Measurements from ENCODE around the gene DCLRE1C. TPM values are rescaled to one million over a fixed set of nuclear protein-coding genes. Genes with fewer than 3 reads are reported as not detected.

The DCLRE1C gene
- total and polyA plus RNA-seq, 4 donors: 0.93 to 9.9 (median 3.1) TPM

DNA sequence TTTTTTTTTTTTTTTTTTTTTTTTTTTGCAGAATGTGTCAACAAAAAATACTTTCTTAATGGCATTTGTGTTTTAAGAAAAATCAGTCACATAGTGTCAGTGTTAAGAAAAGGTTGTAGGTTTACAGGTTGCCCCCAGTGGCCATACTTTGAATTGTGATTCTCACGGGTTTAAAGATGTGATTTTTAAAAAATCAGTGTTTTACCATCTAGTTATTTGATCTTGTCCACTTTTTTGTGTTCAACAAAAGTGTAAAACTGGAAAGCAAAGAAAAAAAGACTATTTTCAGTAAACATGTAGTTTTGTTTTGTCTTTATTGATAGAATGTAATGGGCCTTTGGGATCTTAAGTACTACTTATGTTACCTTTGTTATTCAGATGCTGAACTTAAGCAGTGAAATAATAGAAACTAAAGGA, 49.6 kb downstream of the DCLRE1C start:
- H3K4me3 ChIP-seq (ENCODE audit: low read depth in 1 of 3, low read length in 3 of 3): no peak overlapping the region
- H3K9me3 ChIP-seq (ENCODE audit: control insufficient read depth in 4 of 4, low read length in 3 of 4): no peaks in the 10 kb centered on the region
- WGBS: 45% methylated on average over 1 of the region's 1 CpG
- no peaks in the 10 kb centered on the region for H3K4me1 ChIP-seq (ENCODE audit: control insufficient read depth in 4 of 4, insufficient read depth in 4 of 4, low read length in 3 of 4)
- H3K9ac ChIP-seq (ENCODE audit: low read depth in 1 of 2, low read length in 2 of 2): no peak overlapping the region
- peaks cover 0 to 11% (median 7%) of the 10 kb centered on the region in 4 donors for H3K36me3 ChIP-seq (ENCODE audit: control insufficient read depth in 4 of 4, insufficient read depth in 3 of 4, low read depth in 1 of 4, low read length in 3 of 4)
- no peaks in the 10 kb centered on the region for H3K27me3 ChIP-seq (ENCODE audit: control insufficient read depth in 4 of 4, insufficient read depth in 4 of 4, low read length in 3 of 4)
- TF ChIP-seq HNF4G (IDR thresholded peaks at IDR 0.05): no peak
- no peak for TF ChIP-seq FOXA1 (IDR thresholded peaks at IDR 0.05)
- TF ChIP-seq, protein P1, sequence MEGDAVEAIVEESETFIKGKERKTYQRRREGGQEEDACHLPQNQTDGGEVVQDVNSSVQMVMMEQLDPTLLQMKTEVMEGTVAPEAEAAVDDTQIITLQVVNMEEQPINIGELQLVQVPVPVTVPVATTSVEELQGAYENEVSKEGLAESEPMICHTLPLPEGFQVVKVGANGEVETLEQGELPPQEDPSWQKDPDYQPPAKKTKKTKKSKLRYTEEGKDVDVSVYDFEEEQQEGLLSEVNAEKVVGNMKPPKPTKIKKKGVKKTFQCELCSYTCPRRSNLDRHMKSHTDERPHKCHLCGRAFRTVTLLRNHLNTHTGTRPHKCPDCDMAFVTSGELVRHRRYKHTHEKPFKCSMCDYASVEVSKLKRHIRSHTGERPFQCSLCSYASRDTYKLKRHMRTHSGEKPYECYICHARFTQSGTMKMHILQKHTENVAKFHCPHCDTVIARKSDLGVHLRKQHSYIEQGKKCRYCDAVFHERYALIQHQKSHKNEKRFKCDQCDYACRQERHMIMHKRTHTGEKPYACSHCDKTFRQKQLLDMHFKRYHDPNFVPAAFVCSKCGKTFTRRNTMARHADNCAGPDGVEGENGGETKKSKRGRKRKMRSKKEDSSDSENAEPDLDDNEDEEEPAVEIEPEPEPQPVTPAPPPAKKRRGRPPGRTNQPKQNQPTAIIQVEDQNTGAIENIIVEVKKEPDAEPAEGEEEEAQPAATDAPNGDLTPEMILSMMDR (IDR thresholded peaks at IDR 0.05; ENCODE audit: low read depth, low read length, missing input control): peak; percentile 47
- TF ChIP-seq SP1 (IDR thresholded peaks at IDR 0.05): no peak
- no peak for TF ChIP-seq RXRA (IDR thresholded peaks at IDR 0.05)
- no peak for TF ChIP-seq JUND (IDR thresholded peaks at IDR 0.05)
- TF ChIP-seq, protein P2, sequence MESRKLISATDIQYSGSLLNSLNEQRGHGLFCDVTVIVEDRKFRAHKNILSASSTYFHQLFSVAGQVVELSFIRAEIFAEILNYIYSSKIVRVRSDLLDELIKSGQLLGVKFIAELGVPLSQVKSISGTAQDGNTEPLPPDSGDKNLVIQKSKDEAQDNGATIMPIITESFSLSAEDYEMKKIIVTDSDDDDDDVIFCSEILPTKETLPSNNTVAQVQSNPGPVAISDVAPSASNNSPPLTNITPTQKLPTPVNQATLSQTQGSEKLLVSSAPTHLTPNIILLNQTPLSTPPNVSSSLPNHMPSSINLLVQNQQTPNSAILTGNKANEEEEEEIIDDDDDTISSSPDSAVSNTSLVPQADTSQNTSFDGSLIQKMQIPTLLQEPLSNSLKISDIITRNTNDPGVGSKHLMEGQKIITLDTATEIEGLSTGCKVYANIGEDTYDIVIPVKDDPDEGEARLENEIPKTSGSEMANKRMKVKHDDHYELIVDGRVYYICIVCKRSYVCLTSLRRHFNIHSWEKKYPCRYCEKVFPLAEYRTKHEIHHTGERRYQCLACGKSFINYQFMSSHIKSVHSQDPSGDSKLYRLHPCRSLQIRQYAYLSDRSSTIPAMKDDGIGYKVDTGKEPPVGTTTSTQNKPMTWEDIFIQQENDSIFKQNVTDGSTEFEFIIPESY (IDR thresholded peaks at IDR 0.05): no peak
- TF ChIP-seq FOXA2 (IDR thresholded peaks at IDR 0.05): no peak
- TF ChIP-seq, protein P3, sequence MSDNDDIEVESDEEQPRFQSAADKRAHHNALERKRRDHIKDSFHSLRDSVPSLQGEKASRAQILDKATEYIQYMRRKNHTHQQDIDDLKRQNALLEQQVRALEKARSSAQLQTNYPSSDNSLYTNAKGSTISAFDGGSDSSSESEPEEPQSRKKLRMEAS (IDR thresholded peaks at IDR 0.05): no peak
- no peak for TF ChIP-seq TAF1 (conservative IDR thresholded peaks at IDR 0.05)
- TF ChIP-seq RAD21 (IDR thresholded peaks at IDR 0.05): peak; percentile 55 to 57
- no peak overlapping the region for H3K27ac ChIP-seq (ENCODE audit: low read depth in 1 of 2, low read length in 2 of 2)
- no peak for DNase-seq (ENCODE audit: low spot score)

DNA sequence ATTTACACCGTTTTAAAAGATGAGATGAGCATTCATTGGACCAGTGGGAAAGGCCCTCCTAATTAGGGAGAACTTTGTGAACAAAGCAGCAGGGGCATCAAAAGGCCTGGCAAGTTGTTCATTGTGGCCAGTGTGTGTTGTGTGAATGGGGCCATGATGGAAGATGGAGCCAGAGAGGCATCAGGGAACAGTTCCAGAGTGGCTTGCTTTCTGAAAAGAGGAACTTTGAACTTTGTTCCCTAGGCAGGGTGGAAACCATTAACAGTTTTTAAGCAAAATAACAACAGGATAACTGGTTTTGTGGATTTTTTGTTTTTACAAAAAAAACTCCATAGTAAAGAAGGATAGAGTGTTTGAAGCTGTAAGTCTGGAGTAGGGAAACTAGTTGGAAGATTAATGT, 62.7 kb downstream of the DCLRE1C start:
- no peaks in the 10 kb centered on the region for H3K27me3 ChIP-seq (ENCODE audit: control insufficient read depth in 4 of 4, insufficient read depth in 4 of 4, low read length in 3 of 4)
- no peak overlapping the region for H3K9ac ChIP-seq (ENCODE audit: low read depth in 1 of 2, low read length in 2 of 2)
- DNase-seq (ENCODE audit: low spot score): no peak
- WGBS: 97% methylated on average over 1 of the region's 1 CpG
- no peak overlapping the region for H3K4me3 ChIP-seq (ENCODE audit: low read depth in 1 of 3, low read length in 3 of 3)
- no peaks in the 10 kb centered on the region for H3K36me3 ChIP-seq (ENCODE audit: control insufficient read depth in 4 of 4, insufficient read depth in 3 of 4, low read depth in 1 of 4, low read length in 3 of 4)
- H3K27ac ChIP-seq (ENCODE audit: low read depth in 1 of 2, low read length in 2 of 2): no peak overlapping the region
- no peaks in the 10 kb centered on the region for H3K9me3 ChIP-seq (ENCODE audit: control insufficient read depth in 4 of 4, low read length in 3 of 4)
- H3K4me1 ChIP-seq (ENCODE audit: control insufficient read depth in 4 of 4, insufficient read depth in 4 of 4, low read length in 3 of 4): no peaks in the 10 kb centered on the region
- peak; percentile 19 for TF ChIP-seq SP1 (IDR thresholded peaks at IDR 0.05)
- no peak for TF ChIP-seq RXRA (IDR thresholded peaks at IDR 0.05)
- no peak for TF ChIP-seq FOXA1 (IDR thresholded peaks at IDR 0.05)
- peak; percentile 69 to 71 for TF ChIP-seq HNF4A (conservative IDR thresholded peaks at IDR 0.05)
- no peak for TF ChIP-seq JUND (IDR thresholded peaks at IDR 0.05)
- no peak for TF ChIP-seq NR2F2 (IDR thresholded peaks at IDR 0.05)
- no peak for TF ChIP-seq RAD21 (IDR thresholded peaks at IDR 0.05)
- no peak for TF ChIP-seq GABPA (IDR thresholded peaks at IDR 0.05 in 1 of 2, conservative IDR thresholded peaks at IDR 0.05 in 1 of 2)
- TF ChIP-seq HNF4G (IDR thresholded peaks at IDR 0.05): no peak
- peak; percentile 63 for TF ChIP-seq YY1 (IDR thresholded peaks at IDR 0.05)
- TF ChIP-seq, protein P2 (IDR thresholded peaks at IDR 0.05): no peak
- TF ChIP-seq, protein P3 (IDR thresholded peaks at IDR 0.05): no peak
